DMS 273 (cell line): Measurements from ENCODE around the gene MB.

Experiments used
- DNase-seq: peaks from one replicate; lab custom pipeline; 2025; ENCODE audit not compliant: unreplicated experiment; lab: John Stamatoyannopoulos, UW

Gene MB

GRCh38 chr22:35618427-35619223, 1.5 kb upstream of the MB start:
- no peak for DNase-seq

GRCh38 chr22:35616043-35616442, 1.1 kb downstream of the MB start:
- no peak for DNase-seq

- DNase-seq, result no peak
These were observed 2.0 kb downstream of the MB start for GRCh38 chr22:35615156-35615555.

- no peak for DNase-seq
These were observed 2.7 kb downstream of the MB start for GRCh38 chr22:35614404-35614803.

- no peak for DNase-seq
These were observed 4.2 kb downstream of the MB start for GRCh38 chr22:35612903-35613302.

GRCh38 chr22:35611891-35612576, 5.1 kb downstream of the MB start:
- no peak for DNase-seq

- DNase-seq, result no peak
These were observed 5.8 kb downstream of the MB start for GRCh38 chr22:35611200-35611890.

GRCh38 chr22:35610741-35611140, 6.4 kb downstream of the MB start:
- DNase-seq, result no peak

GRCh38 chr22:35609761-35610160, 7.4 kb downstream of the MB start:
- no peak for DNase-seq

- DNase-seq, result no peak
These were observed 7.9 kb downstream of the MB start for GRCh38 chr22:35609261-35609660.

- no peak for DNase-seq
These were observed 9.0 kb downstream of the MB start for GRCh38 chr22:35608088-35608487.

GRCh38 chr22:35606916-35607315, 10.2 kb downstream of the MB start:
- no peak for DNase-seq

- DNase-seq, result no peak
These were observed 11.2 kb downstream of the MB start for GRCh38 chr22:35605851-35606481.

GRCh38 chr22:35605369-35605680, 11.8 kb downstream of the MB start:
- peak; percentile 28 for DNase-seq

- DNase-seq, result no peak
These were observed 12.3 kb downstream of the MB start for GRCh38 chr22:35604621-35605368.

- no peak for DNase-seq
These were observed 15.2 kb downstream of the MB start for GRCh38 chr22:35601743-35602615.

GRCh38 chr22:35601013-35601580, 16.0 kb downstream of the MB start:
- DNase-seq, result no peak

- DNase-seq, result no peak
These were observed 16.7 kb downstream of the MB start for GRCh38 chr22:35600476-35600875.

- DNase-seq, result no peak
These were observed 17.8 kb downstream of the MB start for GRCh38 chr22:35599364-35599763.

GRCh38 chr22:35598396-35598710, 18.8 kb downstream of the MB start:
- no peak for DNase-seq
